Memory B cell (primary cell): ENCODE measurements around the gene PGAP2.
"Not testable (repeated sequence)": the region's sequence is repeated elsewhere in the genome, so short reads cannot be mapped to it uniquely, and the experiment has no call there.

Experiments
- ATAC-seq: fragments of 150-1000 bp; cut with Tn5 transposase; 2 replicates; pipeline ENCODE4 v1.10.0; 2021; ENCODE audit warnings: low read depth, mild to moderate bottlenecking, moderate library complexity
- DNase-seq, 2 donors: peaks; one replicate each; pipeline ENCODE4 v3.0.0; 2022; ENCODE audit warnings: low spot score in 2 of 2
- H3K27ac Mint-ChIP-seq: one replicate; pipeline ENCODE4 v1.8.0; 2022; ENCODE audit warnings: mild to moderate bottlenecking, moderate library complexity, mixed read lengths
- H3K27me3 Mint-ChIP-seq: one replicate; pipeline ENCODE4 v1.8.0; 2022; ENCODE audit warnings: mixed read lengths
- H3K36me3 Mint-ChIP-seq: one replicate; pipeline ENCODE4 v1.8.0; 2022; ENCODE audit warnings: mild to moderate bottlenecking, mixed read lengths
- H3K4me1 Mint-ChIP-seq: one replicate; pipeline ENCODE4 v1.8.0; 2022; ENCODE audit warnings: mixed read lengths
- H3K4me3 Mint-ChIP-seq: one replicate; pipeline ENCODE4 v1.8.0; 2022; ENCODE audit warnings: mild to moderate bottlenecking, moderate library complexity, mixed read lengths
- H3K9me3 Mint-ChIP-seq: one replicate; pipeline ENCODE4 v1.8.0; 2022; ENCODE audit warnings: mixed read lengths

The PGAP2 gene

GRCh38 chr11:3796346-3796745 is 12.0 kb upstream of the PGAP2 start:
- DNase-seq (no peak), ATAC-seq (no peak)
- H3K27me3 Mint-ChIP-seq: no peaks in the 10 kb centered on the region
- H3K27ac Mint-ChIP-seq: peak overlapping the region; percentile 95
- H3K9me3 Mint-ChIP-seq: no peaks in the 10 kb centered on the region
- peaks cover 5% of the 10 kb centered on the region for H3K36me3 Mint-ChIP-seq
- peaks cover 15% of the 10 kb centered on the region for H3K4me1 Mint-ChIP-seq
- peak overlapping the region; percentile 92 for H3K4me3 Mint-ChIP-seq

GRCh38 chr11:3796801-3797328 is 11.5 kb upstream of the PGAP2 start:
- no peaks in the 10 kb centered on the region for H3K9me3 Mint-ChIP-seq
- H3K27ac Mint-ChIP-seq: peak overlapping the region; percentile 95
- H3K27me3 Mint-ChIP-seq: no peaks in the 10 kb centered on the region
- H3K4me3 Mint-ChIP-seq: peak overlapping the region; percentile 92
- peaks cover 5% of the 10 kb centered on the region for H3K36me3 Mint-ChIP-seq
- DNase-seq (no peak), ATAC-seq (peak; percentile 31)
- H3K4me1 Mint-ChIP-seq: peaks cover 15% of the 10 kb centered on the region

GRCh38 chr11:3797329-3798090 is 10.8 kb upstream of the PGAP2 start, which contains the start of gene NUP98:
Gene NUP98 (minus strand): TSS chr11:3797554. CDS start chr11:3782117, 15,437 bp downstream.
- Mint-ChIP-seq H3K4me3 (peak within 1 kb of the TSS; percentile 92), H3K27me3 (no peaks in the 10 kb centered on the region), H3K27ac (peak within 1 kb of the TSS; percentile 95), H3K36me3 (peaks cover 3% of the 10 kb centered on the region), H3K4me1 (peaks cover 15% of the 10 kb centered on the region), H3K9me3 (no peaks in the 10 kb centered on the region)
- ATAC-seq: peak; percentile 87
- DNase-seq: peak; percentile 98 to 100

DNA sequence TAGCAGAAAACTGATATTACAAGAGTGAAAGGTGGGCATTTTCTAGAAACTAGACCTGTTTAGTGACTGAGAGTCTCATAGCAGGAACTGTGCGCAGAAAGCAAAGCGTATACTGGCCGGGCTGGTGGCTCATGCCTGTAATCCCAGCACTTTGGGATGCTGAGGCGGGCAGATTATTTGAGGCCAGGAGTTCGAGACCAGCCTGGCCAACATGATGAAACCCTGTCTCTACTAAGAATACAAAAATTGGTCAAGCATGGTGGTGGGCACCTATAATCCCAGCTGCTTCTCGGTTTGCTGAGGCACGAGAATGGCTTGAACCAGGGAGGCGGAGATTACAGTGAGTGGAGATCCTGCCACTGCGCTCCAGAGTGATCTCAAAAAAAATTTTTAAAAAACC is 9.2 kb upstream of the PGAP2 start:
- ATAC-seq: no peak
- no peak for DNase-seq
- no peaks in the 10 kb centered on the region for H3K27me3 Mint-ChIP-seq
- peak overlapping the region; percentile 95 for H3K27ac Mint-ChIP-seq
- no peaks in the 10 kb centered on the region for H3K36me3 Mint-ChIP-seq
- peaks cover 15% of the 10 kb centered on the region for H3K4me1 Mint-ChIP-seq
- H3K4me3 Mint-ChIP-seq: peak overlapping the region; percentile 92
- H3K9me3 Mint-ChIP-seq: no peaks in the 10 kb centered on the region

- Mint-ChIP-seq H3K27me3 (no peaks in the 10 kb centered on the region), H3K4me3 (no peak overlapping the region), H3K4me1 (peaks cover 10% of the 10 kb centered on the region), H3K27ac (peak overlapping the region; percentile 95), H3K36me3 (no peaks in the 10 kb centered on the region), H3K9me3 (no peaks in the 10 kb centered on the region)
- ATAC-seq (no peak), DNase-seq (no peak)
These were observed 8.5 kb upstream of the PGAP2 start for GRCh38 chr11:3799873-3800272.

DNA sequence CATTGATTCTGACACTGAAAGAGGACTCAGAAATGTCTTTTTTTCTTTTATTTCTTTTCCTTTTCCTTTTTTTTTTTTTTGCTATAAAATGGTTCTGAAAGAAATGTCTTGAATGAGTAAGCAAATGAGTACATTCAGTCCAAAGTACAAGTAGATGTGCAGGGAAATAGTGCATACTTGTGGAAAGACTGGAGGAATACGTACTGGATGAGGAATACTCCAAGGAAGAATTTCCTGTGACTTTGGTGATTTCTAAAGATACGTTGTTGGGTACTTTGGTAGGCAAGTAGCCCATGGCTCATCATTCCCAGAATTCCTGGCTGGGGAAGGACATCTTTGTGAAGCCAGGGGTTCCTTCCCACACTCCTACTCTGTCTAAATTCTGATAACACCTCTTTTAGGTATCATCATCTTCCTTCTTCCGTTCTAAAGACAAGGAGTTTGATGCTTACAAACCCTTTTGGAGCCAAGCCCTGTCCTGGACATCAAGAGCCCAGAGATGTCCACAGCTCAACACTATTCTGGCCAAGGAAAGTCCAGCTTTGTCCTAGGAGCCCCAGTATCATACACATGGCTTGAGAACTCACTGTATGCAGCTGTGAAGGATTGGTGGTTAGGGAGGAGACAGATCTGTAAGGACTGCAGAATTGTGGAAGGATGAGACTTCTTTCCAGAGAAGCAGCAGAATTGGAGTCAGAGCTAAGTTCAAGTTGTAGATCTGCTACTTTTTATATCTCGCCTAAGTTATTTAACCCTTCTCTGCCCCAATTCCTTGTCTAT is 6.2 kb upstream of the PGAP2 start:
- Mint-ChIP-seq H3K9me3 (no peaks in the 10 kb centered on the region), H3K4me1 (no peaks in the 10 kb centered on the region), H3K27me3 (no peaks in the 10 kb centered on the region), H3K27ac (peak overlapping the region; percentile 22), H3K4me3 (no peak overlapping the region), H3K36me3 (no peaks in the 10 kb centered on the region)
- DNase-seq (no peak), ATAC-seq (no peak)

DNA sequence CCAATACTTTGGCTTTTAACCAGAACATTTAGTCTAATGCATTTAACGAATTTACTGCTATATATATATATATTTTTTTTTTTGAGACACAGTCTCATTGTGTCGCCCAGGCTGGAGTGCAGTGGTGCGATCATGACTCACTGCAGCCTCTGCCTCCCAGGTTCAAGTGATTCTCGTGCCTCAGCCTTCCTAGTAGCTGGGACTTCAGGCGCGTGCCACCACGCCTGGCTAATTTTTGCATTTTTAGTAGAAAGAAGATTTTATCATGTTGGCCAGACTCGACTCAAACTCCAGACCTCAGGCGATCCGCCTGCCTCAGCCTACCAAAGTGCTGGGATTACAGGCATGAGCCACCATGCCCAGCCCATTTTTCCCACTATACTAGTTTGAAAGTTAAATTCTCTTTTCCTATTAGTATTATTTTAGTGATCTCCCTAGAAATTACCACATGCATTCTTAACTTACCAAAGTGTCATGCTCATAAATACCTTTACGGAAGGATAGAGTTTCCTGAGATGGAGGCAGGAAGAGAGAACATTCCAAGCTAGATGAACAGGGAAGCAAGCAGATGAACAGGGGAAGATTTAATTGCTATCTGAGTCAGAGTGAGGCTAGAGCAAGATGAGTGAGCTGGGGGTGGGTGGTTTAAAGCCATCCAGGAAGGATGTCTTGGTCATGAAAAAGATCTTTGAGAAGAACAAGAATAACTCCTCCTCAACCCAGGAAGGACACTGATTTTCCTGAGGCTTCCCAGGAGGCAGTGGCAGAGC is 4.4 kb upstream of the PGAP2 start:
- no peak overlapping the region for H3K4me3 Mint-ChIP-seq
- peaks cover 7% of the 10 kb centered on the region for H3K4me1 Mint-ChIP-seq
- DNase-seq (no peak), ATAC-seq (no peak)
- no peaks in the 10 kb centered on the region for H3K9me3 Mint-ChIP-seq
- H3K36me3 Mint-ChIP-seq: no peaks in the 10 kb centered on the region
- no peak overlapping the region for H3K27ac Mint-ChIP-seq
- H3K27me3 Mint-ChIP-seq: no peaks in the 10 kb centered on the region

DNA sequence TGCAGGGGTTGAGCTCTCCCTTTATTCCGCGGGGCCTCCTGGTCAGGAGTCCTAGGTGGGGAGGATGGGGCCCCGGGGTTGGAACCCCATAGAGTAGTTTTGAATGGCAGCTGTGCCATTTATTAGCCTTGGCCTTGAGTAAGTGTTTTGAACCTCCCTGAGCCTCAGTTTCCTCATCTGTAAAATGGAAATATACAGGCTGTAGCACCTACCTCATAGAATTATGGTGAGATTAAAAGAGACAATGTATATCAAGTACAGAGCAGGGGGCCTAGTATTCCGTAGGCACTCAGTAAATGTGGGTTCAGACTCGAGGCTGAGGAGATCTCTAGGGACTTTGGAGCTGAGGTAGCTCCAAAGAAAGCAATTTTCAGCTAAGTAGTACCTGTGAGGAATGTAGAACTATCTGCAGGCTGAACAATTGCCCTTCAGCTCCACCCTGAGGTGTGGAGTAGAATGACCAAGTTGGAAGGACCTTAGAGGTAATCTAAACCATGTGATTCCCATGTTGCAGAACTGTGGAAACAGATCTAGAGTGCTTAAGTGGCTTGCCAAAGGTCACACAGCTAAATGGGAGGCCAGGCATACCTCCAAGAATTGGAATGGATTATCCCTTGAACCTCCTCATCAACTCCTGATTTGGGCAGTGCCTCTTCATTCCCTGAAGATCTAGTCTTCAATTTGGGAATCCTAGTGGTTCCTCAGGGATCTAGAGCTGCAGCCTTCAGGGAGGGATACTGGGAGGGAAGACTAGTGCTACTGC is 682 bp downstream of the PGAP2 start:
- DNase-seq (peak; percentile 41 to 57), ATAC-seq (peak; percentile 87)
- Mint-ChIP-seq H3K9me3 (no peaks in the 10 kb centered on the region), H3K4me1 (peaks cover 10% of the 10 kb centered on the region), H3K27me3 (no peaks in the 10 kb centered on the region), H3K27ac (peak overlapping the region; percentile 20), H3K4me3 (peak overlapping the region; percentile 95), H3K36me3 (no peaks in the 10 kb centered on the region)

GRCh38 chr11:3809624-3809928 is 1.2 kb downstream of the PGAP2 start:
- Mint-ChIP-seq H3K4me3 (no peak overlapping the region), H3K27ac (no peak overlapping the region), H3K27me3 (no peaks in the 10 kb centered on the region), H3K9me3 (no peaks in the 10 kb centered on the region), H3K36me3 (no peaks in the 10 kb centered on the region), H3K4me1 (peaks cover 10% of the 10 kb centered on the region)
- DNase-seq (no peak), ATAC-seq (no peak)

DNA sequence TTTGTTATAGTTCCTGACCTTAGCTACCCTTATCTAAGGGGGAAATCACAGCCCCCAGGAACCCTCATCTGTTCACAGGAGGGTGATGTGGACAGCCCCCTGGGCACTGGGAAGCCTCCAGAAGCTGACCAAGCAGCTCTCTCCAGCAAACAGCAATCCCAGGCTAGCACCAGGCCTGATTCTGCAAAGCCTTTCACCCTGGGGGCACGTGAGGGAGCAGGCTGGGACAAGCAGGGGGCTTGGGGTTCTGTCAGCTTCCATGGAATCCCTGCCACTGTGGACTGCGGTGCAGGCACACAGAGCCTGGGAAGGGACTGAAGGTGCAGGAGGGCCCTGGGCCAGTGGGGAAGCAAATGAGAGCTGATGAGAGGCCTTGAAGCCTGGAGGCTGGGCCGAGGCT is 2.1 kb downstream of the PGAP2 start:
- Mint-ChIP-seq H3K4me3 (no peak overlapping the region), H3K9me3 (no peaks in the 10 kb centered on the region), H3K4me1 (peaks cover 10% of the 10 kb centered on the region), H3K27ac (no peak overlapping the region), H3K36me3 (no peaks in the 10 kb centered on the region), H3K27me3 (no peaks in the 10 kb centered on the region)
- ATAC-seq (no peak), DNase-seq (no peak)

DNA sequence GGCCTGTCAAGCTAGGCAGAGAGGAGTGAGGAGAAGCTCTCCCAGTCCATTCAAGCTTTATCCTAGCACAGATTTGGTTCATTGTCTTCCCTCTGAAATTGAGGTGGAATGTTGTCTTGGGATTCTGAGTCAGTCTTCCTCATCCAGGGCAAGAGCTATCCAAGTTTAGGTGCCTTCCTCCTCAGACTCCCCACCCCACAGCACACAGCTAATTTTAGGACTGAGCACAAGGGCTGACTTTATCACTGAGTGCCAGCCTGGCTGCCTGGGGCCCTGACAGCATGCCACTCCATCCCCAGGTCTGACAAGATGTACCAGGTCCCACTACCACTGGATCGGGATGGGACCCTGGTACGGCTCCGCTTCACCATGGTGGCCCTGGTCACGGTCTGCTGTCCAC is 2.6 kb downstream of the PGAP2 start:
- H3K36me3 Mint-ChIP-seq: no peaks in the 10 kb centered on the region
- DNase-seq (no peak), ATAC-seq (no peak)
- H3K27me3 Mint-ChIP-seq: no peaks in the 10 kb centered on the region
- no peak overlapping the region for H3K27ac Mint-ChIP-seq
- H3K4me1 Mint-ChIP-seq: peaks cover 10% of the 10 kb centered on the region
- H3K4me3 Mint-ChIP-seq: no peak overlapping the region
- no peaks in the 10 kb centered on the region for H3K9me3 Mint-ChIP-seq

- H3K9me3 Mint-ChIP-seq, ATAC-seq, H3K27ac Mint-ChIP-seq, H3K4me3 Mint-ChIP-seq, H3K36me3 Mint-ChIP-seq, DNase-seq, H3K4me1 Mint-ChIP-seq, H3K27me3 Mint-ChIP-seq: not testable (repeated sequence)
These were observed 6.5 kb downstream of the PGAP2 start for GRCh38 chr11:3814832-3815231.

DNA sequence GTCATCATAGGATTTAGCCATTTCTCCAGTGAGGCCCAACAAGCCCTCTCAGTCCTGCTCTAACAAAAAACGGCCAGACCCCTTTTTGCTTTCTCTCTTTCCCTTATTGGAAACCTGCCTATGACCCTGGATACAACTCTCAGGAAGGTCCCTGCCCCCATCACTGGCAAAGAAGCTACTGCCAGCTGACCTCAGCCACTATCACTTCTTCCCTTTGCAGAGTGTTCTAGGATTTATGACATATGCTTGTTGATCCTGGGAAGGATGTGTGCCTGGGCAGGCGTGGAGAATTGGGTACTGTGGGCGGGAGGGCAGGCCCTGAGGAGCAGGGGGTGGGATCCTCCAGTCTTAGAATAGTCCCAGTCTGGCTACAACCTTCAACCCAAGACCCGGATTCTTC is 7.5 kb downstream of the PGAP2 start:
- H3K4me1 Mint-ChIP-seq: no peaks in the 10 kb centered on the region
- no peak for ATAC-seq
- no peak overlapping the region for H3K4me3 Mint-ChIP-seq
- no peak for DNase-seq
- H3K36me3 Mint-ChIP-seq: peaks cover 4% of the 10 kb centered on the region
- no peak overlapping the region for H3K27ac Mint-ChIP-seq
- no peaks in the 10 kb centered on the region for H3K27me3 Mint-ChIP-seq
- H3K9me3 Mint-ChIP-seq: no peaks in the 10 kb centered on the region
